Stimulated activated CD8-positive, alpha-beta memory T cell treated with anti-CD3 and anti-CD28 coated beads, Interleukin-15, amount 100 ng/mL, for 1 hour (primary cell): Measurements from ENCODE around the gene SIN3B.

Experiments
- DNase-seq: peaks from one replicate; pipeline ENCODE4 v3.0.0-alpha.2; 2020; ENCODE audit warnings: low read depth

Gene SIN3B

DNA sequence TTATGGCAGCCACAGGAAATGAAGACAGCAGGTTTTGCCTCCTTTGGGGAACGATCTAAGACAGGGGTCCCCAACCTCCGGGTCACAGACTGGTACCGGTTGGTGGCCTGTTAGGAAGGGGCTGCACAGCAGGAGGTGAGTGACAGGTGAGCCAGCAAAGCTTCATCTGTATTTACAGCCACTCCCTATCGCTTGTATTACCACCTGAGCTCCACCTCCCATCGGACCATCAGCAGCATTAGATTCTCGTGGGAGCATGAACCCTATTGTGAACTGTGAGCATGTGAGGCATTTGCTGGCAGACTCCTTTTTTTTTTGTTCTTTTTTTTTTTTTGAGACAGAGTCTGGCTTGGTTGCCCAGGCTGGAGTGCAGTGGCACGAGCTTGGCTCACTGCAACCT is 81.8 kb downstream of the SIN3B start:
- DNase-seq, result no peak

DNA sequence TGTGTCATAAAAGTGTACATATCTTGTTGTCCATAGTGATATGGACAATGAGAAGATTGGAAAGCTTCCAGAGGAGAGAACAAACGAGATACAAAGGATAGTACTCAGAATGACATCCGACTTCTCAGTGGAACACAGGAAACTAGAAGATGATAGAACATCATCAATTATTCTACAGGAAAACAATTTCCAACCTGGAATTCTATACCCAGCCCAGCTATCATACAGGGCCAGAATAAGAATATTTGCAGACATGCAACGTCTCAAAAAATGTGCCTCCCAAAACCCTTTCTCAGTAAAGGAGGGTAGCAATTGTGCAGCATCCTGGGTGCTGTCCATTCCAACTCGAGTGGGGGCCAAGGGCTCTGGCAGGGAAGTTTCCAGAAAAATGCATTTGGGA is 83.6 kb downstream of the SIN3B start:
- no peak for DNase-seq

DNA sequence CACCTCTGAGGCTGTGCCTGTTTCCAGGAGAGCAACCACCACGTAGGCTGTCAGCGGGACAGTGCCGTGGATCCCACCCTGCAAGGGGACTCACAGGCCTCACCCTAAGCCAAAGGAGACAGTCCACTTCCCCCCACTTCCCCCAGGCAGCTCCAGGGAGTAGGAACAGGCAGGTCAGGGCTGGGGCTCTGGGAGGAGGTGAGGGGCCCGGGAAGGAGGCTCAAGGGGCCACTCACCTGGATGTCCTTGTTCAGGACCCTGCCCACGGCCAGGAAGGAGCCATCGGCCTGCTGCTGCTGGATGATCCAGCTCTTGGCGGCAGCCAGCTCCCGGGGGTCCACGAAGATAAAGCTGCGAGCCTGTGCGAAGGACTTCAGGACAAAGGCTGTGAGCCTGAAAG is 85.2 kb downstream of the SIN3B start:
- DNase-seq, result no peak

DNA sequence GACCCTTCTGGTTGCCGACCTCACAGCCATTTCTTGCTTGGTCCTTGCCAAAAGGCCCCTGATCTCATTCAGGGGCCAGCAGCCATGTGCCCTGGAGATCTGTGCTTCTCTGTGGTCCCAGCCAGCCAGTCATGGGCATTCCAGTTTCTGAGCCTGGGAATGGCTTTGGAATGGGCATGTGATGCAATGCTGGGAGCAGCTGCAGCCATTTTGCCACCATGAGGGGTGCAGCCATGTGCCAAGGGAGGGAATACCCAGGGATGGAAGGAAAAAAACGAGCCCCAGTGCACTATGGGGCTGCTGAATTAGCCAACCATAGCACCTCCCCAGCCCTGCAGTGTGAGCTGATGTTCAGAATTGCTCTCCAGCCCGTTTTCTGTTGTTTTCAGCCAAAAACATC is 85.9 kb downstream of the SIN3B start:
- DNase-seq, result no peak

DNA sequence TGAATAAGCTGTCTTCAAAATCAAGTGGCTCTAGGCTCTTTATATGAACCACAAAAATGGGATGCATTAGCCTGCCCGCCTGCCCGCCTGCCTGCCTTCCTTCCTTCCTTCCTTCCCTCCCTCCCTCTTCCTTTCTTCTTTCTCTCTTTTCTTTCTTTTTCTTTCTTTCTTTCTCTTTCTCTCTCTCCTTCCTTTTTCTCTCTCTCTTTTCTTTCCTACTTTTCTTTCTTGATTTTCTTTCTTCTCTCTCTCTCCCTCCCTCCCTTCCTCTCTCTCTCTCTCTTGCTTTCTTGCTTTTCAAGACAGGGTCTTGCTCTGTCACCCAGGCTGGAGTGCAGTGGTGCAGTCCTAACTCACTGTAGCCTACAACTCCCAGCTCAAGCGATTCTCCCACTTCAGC is 86.5 kb downstream of the SIN3B start:
- no peak for DNase-seq

DNA sequence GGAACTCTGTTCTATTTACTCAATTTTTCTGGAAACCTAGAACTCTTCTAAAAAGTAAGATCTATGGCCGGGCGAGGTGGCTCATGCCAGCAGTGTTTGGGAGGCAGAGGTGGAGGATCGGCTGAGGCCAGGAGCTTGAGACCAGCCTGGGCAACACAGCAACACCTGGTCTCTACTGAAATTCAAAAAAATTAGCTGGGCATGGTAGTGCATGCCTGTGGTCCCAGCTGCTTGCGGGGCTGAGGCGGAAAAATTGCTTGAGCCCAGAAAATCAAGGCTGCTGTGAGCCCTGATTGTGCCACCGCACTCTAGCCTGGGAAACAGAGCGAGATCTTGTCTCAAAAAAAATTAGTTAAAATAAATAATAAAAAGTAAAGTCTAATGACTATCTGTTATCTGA is 88.2 kb downstream of the SIN3B start:
- DNase-seq, result no peak

DNA sequence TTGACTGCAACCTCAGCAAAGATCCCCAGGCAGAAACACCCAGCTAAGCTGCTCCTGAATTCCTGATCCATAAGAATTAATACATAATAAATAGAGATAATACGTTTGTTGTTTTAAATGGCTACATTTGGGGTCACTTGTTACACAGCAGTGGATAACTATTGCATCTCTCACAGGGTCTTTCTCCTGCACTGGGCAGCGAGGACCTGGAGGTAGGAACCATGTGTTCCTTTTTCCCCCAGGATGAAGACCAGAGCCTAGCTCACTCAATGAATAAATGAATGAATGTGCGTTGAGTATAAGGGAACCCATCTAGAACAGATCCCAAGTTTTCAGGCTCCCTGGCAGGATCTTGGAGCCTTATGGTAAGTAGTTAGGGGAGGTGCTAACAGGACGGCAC is 90.3 kb downstream of the SIN3B start:
- no peak for DNase-seq

DNA sequence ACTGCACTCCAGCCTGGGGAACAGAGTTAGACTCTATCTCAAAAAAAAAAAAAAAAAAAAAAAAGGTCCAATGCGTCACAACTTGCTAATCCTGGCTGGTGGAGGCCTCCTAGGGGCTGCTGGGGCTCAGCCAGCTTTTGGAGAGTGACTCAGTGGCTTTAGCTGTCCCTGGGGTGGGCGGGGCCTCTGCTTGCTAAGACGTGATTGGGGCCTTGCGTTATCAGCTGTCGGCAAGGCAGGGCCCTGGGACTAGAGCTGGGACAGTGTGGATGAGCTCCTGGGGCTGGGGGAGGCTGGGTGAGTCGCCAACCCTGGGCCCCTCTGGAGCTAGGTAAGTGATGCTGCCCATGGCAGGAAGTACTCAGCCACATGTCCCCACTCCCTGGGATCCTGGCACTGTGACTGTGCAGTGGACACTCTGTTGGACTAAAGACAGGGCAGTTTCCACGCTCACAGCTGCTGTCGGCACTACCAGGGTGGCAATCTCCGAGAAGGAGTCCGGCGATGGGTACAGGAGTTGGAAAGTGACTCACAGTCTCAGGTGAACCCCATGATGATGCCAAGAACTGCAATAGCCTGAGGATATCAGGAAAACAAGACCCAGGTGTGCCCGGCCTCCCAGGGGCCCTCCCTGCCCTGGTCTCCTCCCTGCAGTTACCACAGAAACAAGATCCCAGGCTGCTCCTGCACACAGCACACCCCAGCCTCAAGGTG is 91.8 kb downstream of the SIN3B start:
- no peak for DNase-seq

DNA sequence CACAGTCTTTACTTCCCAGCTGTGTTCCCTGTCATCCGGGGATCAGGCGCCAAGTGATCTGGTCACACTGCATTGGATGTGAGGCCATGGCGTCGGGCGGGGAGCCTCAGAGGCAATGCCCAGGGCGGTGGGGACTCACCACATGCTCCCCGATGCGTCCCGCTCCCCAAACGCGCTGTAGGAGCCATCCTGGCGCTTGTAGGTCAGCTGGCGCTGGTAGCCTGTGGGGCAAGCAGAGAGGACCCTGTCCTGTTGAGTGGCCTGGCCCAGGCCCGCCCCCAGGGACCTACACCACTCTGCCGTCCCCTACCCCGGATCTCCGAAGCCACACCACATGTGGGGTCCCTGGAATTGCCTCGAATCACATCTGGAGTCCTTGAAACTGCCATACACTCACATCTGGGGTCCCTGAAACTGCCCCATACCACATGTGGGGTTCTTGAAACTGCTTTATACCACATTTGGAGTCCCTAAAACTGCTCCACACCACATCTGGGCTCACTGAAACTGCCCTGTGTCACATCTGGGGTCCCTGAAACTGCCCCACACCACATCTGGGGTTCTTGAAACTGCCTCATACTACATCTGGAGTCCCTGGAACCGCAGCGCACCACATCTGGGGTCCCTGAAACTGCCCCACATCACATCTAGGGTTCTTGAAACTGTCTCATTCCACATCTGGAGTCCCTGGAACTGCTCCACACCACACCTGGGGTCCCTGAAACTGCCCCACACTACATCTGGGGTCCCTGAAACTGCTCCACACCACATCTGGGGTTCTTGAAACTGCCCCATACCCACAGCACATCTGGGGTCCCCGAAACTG is 92.8 kb downstream of the SIN3B start:
- DNase-seq, result no peak

DNA sequence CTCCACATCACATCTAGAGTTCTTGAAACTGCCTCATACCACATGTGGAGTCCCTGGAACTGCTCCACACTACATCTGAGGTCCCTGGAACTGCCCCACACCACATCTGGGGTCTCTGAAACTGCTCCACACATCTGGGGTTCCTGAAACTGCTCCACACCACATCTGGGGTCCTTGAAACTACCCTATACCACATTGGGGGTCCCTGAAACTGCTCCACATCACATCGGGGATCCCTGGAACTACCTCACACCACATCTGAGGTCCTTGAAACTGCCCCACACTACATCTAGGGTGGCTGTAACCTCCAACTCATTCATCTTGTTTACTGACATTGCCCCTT is 93.4 kb downstream of the SIN3B start:
- no peak for DNase-seq

DNA sequence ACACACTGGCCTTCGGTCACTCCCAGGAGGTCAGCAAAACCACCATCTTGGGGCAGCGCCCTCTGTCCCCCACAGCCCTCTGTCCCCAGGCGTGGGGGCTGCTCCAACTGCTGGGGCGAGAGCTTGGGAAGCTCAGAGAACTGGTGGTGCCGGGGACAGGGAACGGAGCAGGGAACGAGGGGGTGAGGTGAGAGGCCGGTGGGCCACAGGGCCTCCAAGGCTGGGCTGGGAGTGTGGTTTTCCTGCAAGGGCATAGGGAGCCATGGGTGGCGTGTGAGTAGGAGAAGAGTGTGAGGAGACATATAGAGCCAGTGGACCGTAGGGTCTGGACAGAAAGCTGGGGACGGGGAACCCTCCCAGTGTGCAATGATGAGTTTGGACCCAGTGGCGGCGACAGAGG is 93.8 kb downstream of the SIN3B start:
- DNase-seq, result no peak

DNA sequence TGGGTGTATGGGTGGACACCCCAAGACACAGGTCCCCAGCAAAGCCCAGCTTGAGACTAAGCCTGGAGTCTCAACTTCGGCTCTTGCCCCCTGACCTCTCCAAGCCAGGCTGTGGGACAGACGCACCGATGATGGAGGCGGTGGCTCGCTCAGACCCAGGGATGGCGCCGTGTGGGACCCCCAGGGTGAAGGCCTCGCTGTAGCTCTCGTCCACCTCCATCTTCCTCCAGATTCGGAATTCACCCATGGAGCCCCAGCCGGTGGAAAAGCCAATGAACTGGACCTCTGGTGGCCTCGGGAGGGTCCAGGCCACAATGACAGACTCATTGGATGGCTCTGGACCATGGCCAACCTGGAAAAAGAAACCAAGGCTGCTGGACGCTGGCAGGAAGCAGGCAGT is 98.7 kb downstream of the SIN3B start:
- no peak for DNase-seq

DNA sequence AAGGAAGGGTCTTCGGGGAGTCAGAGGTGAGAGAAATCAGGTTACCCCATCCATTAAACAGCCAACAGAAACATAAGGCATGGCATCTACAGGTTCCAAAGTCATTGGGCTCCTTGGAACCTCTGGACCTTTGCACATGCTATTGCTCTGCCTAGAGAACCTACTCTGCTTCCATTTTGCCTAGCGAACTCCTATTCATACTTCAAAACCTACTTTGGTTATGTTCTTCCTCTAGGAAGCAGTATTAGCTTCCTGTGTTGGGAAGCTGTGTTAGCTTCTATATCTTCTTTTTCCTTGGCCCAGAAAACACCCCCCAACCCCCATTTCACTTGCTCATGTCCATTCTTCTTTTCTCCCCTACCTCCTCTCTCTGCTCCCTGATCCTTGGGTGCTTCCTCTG is 99.2 kb downstream of the SIN3B start:
- DNase-seq, result no peak

DNA sequence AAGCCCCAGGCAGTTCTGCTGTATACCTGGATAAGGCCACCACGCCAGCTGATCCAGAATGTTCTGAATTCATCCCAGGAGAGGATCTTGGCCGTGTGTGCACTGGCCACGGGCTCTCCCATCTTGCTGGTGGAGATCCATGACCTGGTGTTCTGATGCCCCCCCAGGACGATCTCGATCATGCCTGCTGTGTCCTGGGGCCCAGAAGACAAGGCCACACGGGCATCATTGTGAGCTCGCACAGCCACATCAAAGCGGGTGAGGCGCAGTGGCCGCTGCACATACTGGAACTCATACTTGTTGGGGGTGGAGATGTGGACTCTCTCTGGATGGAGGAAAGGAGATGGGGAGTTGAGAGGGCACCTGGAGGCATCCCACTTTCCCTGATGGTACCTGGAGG is 99.7 kb downstream of the SIN3B start:
- DNase-seq, result no peak
